ENCODE data around the gene ACLY.
"Not testable (repeated sequence)": the region's sequence is repeated elsewhere in the genome, so short reads cannot be mapped to it uniquely, and the experiment has no call there.

ACLY gene

DNA sequence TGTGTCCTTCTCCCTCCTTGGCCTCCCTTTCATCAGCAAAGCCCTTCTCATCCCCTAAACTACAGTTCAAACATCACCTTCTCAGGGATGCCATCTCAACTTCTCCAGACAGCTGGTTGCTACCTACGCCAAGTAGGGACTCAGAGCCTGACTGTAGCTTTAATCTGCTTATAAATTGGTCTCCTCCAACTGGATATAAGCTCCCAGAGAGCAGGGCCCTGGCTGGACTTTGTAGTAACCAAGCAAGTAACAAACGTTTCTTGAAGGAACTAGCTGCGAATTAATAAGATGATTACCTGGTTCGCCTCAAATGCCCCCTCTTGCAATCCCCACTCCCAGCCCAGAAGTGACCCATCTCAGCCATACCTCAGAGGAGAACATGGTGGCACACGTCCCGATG, 36.0 kb downstream of the ACLY start:
- DNase-seq (ENCODE audit: extremely low read depth in 1 of 2, low read depth in 1 of 2): no peak

DNA sequence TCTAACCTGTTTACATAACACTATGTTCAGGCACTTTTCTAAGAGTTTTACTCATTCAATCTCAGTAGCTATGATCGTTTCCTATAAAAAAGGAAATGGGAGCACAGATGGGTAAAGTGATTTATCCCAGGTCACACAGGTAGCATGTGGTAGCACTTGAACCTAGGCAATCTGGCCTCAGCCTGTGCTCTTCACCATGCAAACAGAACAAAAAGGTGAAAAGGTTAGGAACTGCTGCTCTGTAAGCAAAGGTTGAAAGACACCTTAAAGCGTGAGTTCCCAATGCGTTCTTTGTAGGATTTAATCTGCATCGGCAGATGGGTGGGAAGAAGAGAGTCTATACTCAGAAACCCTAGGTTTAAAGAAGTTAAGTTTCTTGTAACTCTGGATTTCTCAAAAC, 38.6 kb downstream of the ACLY start:
- DNase-seq (ENCODE audit: extremely low read depth in 1 of 2, low read depth in 1 of 2): no peak

DNA sequence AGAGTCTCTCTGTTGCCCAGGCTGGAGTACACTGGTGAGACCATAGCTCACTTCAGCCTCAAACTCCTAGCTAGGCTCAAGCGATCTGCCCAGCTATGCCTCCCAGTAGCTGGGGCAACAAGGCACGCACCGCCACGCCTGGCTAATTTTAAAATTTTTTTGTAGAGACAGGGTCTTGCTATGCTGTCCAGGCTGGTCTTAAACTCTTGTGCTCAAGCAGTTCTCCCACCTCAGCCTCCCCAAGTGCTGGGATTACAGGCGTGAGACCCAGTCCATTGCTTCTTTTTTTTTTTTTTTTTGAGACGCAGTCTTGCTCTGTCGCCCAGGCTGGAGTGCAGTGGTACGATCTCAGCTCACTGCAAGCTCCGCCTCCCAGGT, 44.5 kb downstream of the ACLY start:
- DNase-seq (ENCODE audit: extremely low read depth in 1 of 2, low read depth in 1 of 2): not testable (repeated sequence)

DNA sequence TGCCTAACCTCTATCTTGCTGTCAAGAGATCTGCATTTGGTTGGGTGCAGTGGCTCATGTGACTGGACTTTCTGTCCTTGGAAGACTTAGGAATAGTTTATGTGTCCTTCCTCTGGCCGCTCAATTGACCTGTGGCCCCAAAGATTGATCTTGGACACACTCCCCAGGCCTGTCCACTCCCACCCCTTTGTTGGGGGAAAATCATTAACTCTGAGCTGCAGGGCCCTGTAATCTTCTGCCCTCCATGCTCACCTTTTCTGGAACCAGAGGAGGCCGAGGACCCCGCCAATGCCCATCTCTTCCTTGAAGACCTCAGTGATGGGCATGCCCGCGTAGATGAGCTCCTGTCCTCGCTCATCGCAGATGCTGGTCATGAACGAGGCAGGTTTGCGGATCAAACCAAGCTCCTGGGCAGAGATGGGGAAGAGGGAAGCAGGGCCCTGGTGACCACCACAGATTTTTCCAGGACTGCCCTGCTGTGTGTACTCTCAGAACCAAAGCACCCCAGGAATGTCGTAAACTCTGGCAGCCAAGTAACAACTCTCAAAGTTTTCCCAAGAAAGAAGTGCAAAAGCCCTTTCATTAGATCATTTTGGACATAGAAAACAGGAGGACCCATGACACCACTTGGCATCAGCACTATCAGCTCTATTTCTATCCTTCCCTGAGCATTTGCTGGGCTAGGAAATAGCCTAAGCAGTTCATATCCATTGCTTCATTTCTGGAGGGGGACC, 45.0 kb downstream of the ACLY start:
- no peak for DNase-seq (ENCODE audit: extremely low read depth in 1 of 2, low read depth in 1 of 2)

DNA sequence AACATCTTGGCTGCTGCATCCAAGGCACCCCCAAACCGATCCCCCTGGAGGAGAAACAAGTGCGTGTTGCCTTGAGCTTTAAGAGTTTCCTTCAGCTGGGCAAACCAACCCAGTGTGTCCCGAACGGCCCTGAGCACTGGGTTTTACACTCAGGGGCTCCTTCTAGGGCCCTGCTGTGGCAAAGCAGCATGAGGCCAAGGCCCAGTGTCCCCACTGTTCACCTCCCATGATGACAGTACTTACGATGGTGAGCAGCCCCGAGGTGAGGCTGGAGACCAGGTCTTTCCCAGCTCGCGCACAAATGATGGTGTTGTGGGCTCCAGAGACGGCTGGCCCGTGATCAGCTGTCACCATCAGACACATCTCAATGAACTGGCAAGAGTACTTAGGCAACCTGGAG, 47.0 kb downstream of the ACLY start:
- DNase-seq (ENCODE audit: extremely low read depth in 1 of 2, low read depth in 1 of 2): no peak

DNA sequence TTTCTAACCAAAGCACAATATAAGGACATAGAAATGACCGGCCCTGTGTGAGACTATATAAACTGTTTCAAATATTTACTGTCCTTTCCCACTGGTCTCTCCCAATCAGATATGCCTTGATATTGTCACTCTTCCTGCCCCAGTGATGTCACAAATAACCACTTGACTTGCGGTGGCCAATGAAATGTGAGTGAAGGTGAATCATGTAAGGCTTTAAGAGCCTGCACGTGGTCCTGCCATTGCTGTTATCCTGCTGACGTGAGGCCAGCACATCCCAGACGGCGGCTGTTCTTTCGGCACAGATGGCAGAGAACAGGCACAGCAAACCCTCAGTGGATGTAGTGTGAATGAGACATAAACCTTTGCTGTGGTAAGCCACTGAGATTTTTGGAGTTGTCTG, 48.1 kb downstream of the ACLY start:
- no peak for DNase-seq (ENCODE audit: extremely low read depth in 1 of 2, low read depth in 1 of 2)

DNA sequence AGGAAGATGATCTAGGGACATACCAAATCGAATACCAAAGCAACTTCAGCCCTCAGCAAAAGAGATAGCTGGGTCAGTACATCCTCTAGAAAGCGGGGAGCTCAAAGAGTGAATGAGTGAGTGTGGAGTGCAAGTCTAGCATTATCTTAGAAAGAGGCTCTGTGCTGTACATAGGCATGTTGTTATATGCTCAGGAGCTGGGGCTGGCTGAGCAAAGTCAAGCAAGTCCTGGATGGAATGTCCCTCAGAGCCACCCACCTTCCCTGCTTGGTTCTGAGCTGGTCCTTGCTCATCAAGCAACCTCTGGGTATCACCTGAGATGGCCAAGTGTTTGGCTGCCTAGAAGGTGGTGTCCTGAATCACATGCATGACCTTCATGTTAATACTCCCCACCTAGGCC, 48.7 kb downstream of the ACLY start:
- no peak for DNase-seq (ENCODE audit: extremely low read depth in 1 of 2, low read depth in 1 of 2)

DNA sequence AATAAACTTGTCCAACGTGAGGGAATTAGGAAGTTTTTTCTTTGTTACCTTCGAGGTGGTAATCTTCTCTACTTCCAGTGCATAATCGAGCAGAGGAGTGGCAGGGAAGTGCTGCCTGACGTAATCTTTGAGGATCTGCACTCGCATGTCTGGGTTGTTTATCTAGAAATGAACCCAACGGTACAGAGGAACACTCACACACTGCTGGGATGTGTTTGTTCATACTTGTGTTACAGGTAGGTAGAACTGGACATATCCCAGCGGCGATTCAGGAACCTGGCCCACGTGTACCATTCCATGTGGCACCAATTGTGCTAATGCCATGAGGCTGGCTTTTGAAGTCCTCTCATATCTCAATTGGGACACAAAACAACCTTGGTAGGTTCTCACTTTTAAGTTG, 49.3 kb downstream of the ACLY start:
- DNase-seq (ENCODE audit: extremely low read depth in 1 of 2, low read depth in 1 of 2): peak in 1 of 2 donors; percentile 10

DNA sequence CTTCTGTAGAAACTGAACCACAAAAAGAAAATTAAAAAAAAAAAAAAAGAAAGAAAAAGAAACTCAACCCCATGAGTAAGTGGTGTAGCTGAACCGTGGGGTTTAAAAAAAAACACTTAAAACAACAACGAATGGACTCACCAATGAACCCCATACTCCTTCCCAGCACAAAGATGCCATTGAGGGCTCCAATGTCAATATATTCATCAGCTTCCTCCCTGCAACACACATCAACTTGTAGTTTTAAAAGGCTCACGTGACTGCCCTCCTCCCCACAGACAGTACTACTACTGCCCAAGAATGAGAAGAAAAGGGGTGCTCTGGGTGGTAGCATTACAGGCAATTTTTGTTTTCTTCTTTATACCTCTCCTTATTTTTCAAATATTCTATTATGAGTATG, 50.2 kb downstream of the ACLY start:
- DNase-seq (ENCODE audit: extremely low read depth in 1 of 2, low read depth in 1 of 2): no peak

DNA sequence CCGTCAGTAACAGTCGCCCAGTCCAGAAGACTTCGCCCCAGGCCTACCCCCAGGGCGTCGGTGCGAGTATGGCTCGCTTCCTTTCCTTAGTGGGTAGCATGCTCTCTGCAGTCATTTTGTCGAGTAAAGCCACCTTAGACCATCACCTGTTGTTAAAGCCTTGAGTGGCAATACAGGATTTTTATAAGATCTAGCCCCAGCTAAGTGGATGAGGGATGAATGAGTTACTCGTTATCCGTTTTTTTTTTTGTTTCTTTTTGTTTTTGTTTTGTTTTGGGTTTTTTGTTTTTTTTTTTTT, 53.2 kb downstream of the ACLY start:
- DNase-seq (ENCODE audit: extremely low read depth in 1 of 2, low read depth in 1 of 2): no peak

DNA sequence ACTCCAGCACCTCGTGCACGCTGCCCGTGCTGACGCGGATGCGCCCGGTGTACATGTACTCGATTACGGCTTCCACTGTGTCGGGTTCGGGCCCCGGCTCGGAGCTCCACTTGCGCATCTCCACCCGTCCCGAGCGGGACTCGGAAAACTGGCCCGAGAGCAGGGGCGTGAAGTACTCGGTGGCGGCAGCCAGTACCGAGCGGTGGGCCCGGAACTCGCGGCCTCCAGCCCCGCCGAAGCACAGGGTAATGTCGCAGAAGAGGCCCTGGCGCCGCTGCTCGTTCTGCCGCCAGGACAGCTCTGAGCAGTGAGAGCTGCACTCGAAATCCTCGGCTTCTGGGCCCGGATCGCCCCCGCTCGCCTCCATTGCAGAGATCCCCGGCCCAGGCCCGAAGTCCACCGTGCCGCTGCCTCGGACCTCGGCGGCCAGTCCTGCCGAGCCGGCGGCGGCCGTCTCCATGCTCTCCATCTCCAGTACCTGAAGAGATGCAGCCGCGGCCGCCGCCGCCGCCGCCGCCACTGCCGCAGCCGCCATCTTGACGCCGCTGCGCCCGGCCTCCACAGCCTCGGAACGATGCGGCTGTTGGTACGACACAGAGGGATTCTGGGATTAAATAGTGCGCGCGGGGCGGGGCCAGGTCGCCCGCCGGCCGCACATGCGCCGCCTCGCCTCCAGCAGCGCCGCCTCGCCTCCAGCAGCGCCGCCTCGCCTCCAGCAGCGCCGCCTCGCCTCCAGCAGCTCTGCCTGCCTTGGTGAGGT, 53.7 kb downstream of the ACLY start, which contains the start of gene KLHL11:
KLHL11 (minus strand) TSS at position 588 of the 760 bp plus-strand sequence; CDS start at position 535, 53 bp downstream.
- DNase-seq (ENCODE audit: extremely low read depth in 1 of 2, low read depth in 1 of 2): peak; percentile 79 to 85

DNA sequence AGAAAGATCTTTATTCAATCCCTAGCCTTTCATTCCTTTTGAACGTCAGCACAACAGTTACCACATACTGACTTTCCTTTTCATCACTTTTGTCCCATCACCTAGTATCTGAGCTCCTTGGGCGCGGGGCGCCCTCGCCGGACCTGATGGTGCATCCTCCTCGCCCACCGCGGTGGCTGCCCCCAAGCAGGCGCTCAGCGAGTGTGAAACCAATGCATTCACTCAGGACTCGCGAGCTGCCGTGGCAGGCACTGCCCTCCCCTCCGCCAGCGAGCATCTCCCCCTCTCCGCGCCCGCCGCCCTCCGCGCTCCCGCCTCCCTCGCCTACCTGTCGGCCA, 54.3 kb downstream of the ACLY start:
- DNase-seq (ENCODE audit: extremely low read depth in 1 of 2, low read depth in 1 of 2): peak in 1 of 2 donors; percentile 32

DNA sequence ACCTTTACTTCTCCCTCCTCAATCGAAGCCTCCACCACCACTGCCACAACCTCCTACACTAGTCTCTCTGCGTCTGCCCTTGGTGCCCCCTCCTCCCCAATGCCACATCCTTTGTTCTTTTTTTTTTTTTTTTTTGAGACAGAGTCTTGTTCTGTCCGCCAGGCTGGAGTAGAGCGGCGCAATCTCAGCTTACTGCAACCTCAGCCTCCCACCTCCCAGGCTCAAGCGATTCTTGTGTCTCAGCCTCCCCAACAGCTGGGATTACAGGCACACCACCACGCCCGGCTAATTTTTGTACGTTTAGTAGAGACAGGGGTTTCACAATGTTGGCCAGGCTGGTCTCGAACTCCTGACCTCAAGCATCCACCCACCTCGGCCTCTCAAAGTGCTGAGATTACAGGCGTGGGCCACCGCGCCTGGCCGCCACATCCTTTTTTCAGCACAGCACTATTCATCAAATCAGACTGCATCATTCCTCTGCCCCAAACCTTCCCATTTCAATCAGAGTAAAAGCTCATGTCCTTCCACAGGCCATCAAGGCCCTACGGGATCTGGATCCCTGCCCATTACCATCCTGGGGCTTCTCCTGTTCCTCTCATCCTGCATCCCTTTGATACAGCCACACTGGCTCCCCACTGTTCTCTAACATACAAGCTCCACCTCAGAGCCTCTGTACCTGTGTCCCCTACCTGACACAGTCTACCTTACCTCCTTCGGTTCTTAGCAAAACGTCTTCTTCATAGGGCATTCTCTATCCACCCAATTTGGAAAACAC, 55.5 kb downstream of the ACLY start:
- peak; percentile 18 to 29 for DNase-seq (ENCODE audit: extremely low read depth in 1 of 2, low read depth in 1 of 2)

DNA sequence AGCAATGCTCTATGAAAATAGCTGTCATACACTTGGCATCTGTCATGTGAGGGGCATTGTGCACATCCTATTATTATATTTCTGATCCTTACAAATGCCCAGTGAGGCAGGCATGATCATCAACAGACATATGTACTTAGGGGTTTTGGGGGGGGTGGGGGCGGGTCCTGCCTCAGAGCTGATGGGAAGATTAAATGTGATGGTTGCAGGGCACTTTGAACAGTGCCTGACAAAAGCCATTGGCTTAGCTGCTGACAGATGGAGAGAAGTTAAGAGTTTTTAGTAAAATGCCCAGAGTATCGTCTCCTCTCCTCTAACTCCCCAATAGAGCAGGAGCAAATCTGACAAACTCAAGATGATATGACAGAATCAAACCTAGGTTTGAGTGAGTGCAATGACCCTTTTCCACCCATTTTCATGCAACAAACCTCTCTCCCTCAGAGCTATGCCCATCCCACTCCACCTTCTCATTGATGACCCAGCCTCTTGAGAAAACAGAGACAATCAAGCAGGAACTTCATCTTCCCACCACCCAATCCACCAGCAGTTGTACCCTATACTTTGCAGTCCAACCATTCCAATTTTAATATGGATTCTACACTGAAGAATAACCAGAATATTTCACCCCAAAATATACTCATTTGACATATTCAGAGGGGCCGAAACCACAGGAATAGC, 58.4 kb downstream of the ACLY start:
- DNase-seq (ENCODE audit: extremely low read depth in 1 of 2, low read depth in 1 of 2): no peak

DNA sequence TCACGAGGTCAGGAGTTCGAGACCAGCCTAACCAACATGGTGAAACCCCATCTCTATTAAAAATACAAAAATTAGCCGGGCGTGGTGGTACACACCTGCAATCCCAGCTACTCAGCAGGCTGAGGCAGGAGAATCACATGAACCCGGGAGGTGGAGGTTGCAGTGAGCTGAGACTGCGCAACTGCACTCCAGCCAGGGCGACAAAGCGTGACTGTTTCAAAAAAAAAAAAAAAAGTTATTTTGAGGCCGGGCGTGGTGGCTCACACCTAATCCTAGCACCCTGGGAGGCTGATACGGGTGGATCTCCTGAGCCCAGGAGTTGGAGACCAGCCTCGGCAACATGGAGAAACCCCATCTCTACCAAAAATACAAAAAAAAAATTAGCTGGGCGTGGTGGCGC, 67.4 kb downstream of the ACLY start:
- not testable (repeated sequence) for DNase-seq (ENCODE audit: extremely low read depth in 1 of 2, low read depth in 1 of 2)

DNA sequence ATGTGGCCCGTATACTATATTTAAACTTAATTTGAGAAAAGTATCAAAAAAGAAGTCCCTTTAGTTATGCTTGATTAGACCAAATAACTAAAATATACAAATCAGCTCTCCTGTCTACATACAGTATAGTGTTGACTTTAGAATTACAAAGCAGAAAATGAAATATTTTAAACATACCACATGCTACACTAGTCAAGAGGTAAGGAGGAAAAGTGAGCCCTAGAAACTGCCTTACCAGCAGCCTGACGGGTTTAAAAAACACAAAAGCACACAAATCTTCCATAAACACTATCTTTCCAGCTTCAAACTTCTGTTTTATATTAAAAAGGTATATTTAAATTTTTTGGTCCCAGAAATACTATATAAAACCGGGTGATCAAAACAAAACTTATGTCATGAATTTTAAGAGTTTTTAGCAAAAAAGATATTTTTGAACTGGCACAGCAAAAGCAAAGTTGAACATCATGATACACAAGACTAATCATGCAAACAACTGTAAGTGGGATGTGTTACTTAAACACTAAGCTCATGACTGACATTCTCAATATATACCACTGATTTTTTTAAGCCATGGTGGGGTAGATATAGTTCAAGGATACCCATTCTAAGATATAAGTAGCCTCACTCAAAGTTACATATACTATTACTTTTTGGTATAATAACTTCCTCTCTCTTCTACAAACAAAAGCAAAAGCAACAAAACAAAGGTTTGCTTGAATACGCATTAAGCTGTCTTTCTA, 69.3 kb downstream of the ACLY start:
- DNase-seq (ENCODE audit: extremely low read depth in 1 of 2, low read depth in 1 of 2): no peak

DNA sequence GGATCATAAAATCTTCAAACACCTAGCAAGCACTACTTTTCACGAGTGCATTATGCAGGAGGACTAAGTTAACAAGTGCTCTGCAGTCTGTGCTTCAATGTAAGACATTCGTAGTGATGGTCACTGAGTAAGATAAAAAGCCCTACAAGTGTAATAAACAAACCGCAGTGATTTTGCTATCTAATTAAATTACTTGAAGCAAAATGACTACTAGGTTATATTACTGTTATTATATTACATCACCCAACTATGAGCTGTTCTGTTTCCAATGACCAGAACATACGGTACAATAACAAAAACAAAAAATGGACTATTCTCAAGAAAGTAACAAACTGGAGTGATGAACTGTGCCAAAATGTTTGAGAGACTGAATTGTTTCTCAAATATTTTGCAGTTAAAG, 70.0 kb downstream of the ACLY start:
- DNase-seq (ENCODE audit: extremely low read depth in 1 of 2, low read depth in 1 of 2): no peak

DNA sequence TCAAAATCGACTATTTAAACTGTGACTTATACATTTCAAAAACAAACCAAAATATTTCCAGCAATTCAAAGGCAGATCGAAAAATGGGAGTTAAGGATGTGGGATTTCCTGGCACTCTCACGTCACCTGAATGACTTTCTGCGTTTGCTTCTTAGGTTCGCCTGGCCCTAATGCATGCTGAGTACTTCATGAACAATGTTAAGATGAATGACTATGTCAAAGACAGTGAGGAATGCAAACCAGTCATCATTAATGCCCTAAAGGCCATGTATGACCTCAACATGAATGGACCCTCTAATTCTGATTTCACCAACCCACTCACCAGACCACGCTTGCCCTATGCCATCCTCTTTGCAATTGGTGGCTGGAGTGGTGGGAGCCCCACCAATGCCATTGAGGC, 73.8 kb downstream of the ACLY start:
- DNase-seq (ENCODE audit: extremely low read depth in 1 of 2, low read depth in 1 of 2): no peak

DNA sequence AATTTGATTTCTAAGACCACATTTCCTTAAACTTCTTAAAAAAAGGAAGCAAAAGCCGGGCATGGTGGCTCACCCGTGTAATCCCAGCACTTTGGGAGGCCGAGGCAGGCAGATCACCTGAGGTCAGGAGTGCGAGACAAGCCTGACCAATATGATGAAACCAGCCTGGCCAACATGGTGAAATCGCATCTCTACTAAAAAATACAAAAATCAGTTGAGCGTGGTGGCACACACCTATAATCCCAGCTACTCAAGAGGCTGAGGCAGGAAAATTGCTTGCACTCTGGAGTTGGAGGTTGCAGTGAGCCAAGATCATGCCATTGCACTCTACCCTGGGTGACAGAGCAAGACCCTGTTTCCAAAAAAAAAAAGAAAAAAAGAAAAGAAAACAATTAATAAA, 78.0 kb downstream of the ACLY start:
- DNase-seq (ENCODE audit: extremely low read depth in 1 of 2, low read depth in 1 of 2): not testable (repeated sequence)

DNA sequence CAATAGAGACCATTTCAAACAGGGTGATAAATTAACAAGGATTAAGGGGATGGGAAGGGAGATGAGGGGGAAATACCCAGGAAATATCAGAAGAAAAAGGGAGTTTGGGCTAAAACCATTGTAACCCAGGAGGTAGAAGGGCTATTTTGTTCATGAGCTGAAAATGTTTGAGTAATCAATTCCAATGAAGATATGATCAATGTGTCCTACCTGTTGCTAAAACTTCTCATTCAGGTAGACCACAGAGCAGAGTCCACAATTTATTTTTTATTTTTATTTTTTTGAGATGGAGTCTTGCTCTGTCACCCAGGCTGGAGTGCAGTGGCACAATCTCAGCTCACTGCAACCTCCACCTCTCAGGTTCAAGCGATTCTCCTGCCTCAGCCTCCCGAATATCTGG, 79.3 kb downstream of the ACLY start:
- not testable (repeated sequence) for DNase-seq (ENCODE audit: extremely low read depth in 1 of 2, low read depth in 1 of 2)

All from stimulated activated CD8-positive, alpha-beta memory T cell treated with anti-CD3 and anti-CD28 coated beads, Interleukin-7, amount 100 ng/mL, for 48 hours (primary cell).